NT2/D1 (cell line): ENCODE measurements around the gene TASOR2.

ENCODE experiments used
- DNase-seq: peaks from one replicate; pipeline ENCODE4 v3.0.0-alpha.2; 2011; ENCODE audit warnings: low read depth, low spot score
- H3K27me3 ChIP-seq: 2 replicates; pipeline ENCODE4 v1.6.0; 2011; ENCODE audit warnings: mild to moderate bottlenecking; ENCODE audit not compliant: insufficient read length, insufficient read depth
- H3K36me3 ChIP-seq: 2 replicates; pipeline ENCODE4 v1.6.1; 2011; ENCODE audit warnings: mild to moderate bottlenecking, low read length, mixed read lengths; ENCODE audit not compliant: insufficient read depth, insufficient read length
- H3K4me1 ChIP-seq: 2 replicates; pipeline ENCODE4 v1.5.1; 2011; ENCODE audit not compliant: insufficient read depth, insufficient read length
- H3K4me3 ChIP-seq: 2 replicates; pipeline ENCODE4 v1.5.1; 2011; ENCODE audit warnings: low read depth; ENCODE audit not compliant: insufficient read length
- H3K9ac ChIP-seq: 2 replicates; pipeline ENCODE4 v1.6.0; 2011; ENCODE audit warnings: low read depth; ENCODE audit not compliant: insufficient read length
- H3K9me3 ChIP-seq: 2 replicates; pipeline ENCODE4 v1.5.1; 2011; ENCODE audit warnings: mild to moderate bottlenecking, low read length; ENCODE audit not compliant: insufficient read depth
- SUZ12 ChIP-seq: IDR thresholded peaks from 2 replicates; pipeline ENCODE4 v1.6.1; 2011; ENCODE audit not compliant: insufficient read length, insufficient read depth; ENCODE audit errors: extremely low read depth
- YY1 ChIP-seq: IDR thresholded peaks from 2 replicates; pipeline ENCODE4 v1.6.1; 2011; ENCODE audit not compliant: insufficient read length, insufficient read depth
- ZNF274 ChIP-seq: IDR thresholded peaks from 2 replicates; pipeline ENCODE4 v1.6.1; 2011; ENCODE audit warnings: mild to moderate bottlenecking, low read depth, low read length

Gene TASOR2

GRCh38 chr10:5710859-5711258 lies 26.2 kb downstream of the TASOR2 start:
- no peaks in the 10 kb centered on the region for H3K4me1 ChIP-seq
- no peak for DNase-seq
- H3K27me3 ChIP-seq = no peaks in the 10 kb centered on the region
- H3K9me3 ChIP-seq = no peaks in the 10 kb centered on the region
- no peaks in the 10 kb centered on the region for H3K36me3 ChIP-seq
- H3K4me3 ChIP-seq = no peak overlapping the region
- no peak for TF ChIP-seq YY1
- no peak for TF ChIP-seq ZNF274
- H3K9ac ChIP-seq = no peak overlapping the region

GRCh38 chr10:5711642-5712041 lies 27.0 kb downstream of the TASOR2 start:
- TF ChIP-seq YY1 (no peak), SUZ12 (no peak), ZNF274 (no peak)
- H3K36me3 ChIP-seq = no peaks in the 10 kb centered on the region
- DNase-seq = no peak
- H3K9ac ChIP-seq = no peak overlapping the region
- H3K4me3 ChIP-seq = no peak overlapping the region
- H3K9me3 ChIP-seq = no peaks in the 10 kb centered on the region
- H3K27me3 ChIP-seq = no peaks in the 10 kb centered on the region
- no peaks in the 10 kb centered on the region for H3K4me1 ChIP-seq

GRCh38 chr10:5719546-5719945 lies 34.9 kb downstream of the TASOR2 start:
- no peaks in the 10 kb centered on the region for H3K27me3 ChIP-seq
- H3K4me3 ChIP-seq = no peak overlapping the region
- peaks cover 14% of the 10 kb centered on the region for H3K36me3 ChIP-seq
- no peak overlapping the region for H3K9ac ChIP-seq
- no peak for DNase-seq
- no peaks in the 10 kb centered on the region for H3K4me1 ChIP-seq
- H3K9me3 ChIP-seq = no peaks in the 10 kb centered on the region
- TF ChIP-seq ZNF274 (no peak), SUZ12 (no peak), YY1 (no peak)

GRCh38 chr10:5720182-5720581 lies 35.5 kb downstream of the TASOR2 start:
- no peak for DNase-seq
- TF ChIP-seq YY1 (no peak), SUZ12 (no peak), ZNF274 (no peak)
- no peak overlapping the region for H3K9ac ChIP-seq
- no peak overlapping the region for H3K4me3 ChIP-seq
- no peaks in the 10 kb centered on the region for H3K4me1 ChIP-seq
- no peaks in the 10 kb centered on the region for H3K9me3 ChIP-seq
- peaks cover 17% of the 10 kb centered on the region for H3K36me3 ChIP-seq
- H3K27me3 ChIP-seq = no peaks in the 10 kb centered on the region

- no peak overlapping the region for H3K9ac ChIP-seq
- no peaks in the 10 kb centered on the region for H3K4me1 ChIP-seq
- no peak overlapping the region for H3K4me3 ChIP-seq
- no peaks in the 10 kb centered on the region for H3K27me3 ChIP-seq
- H3K9me3 ChIP-seq = no peaks in the 10 kb centered on the region
- TF ChIP-seq SUZ12 = no peak
- no peak for DNase-seq
- peaks cover 28% of the 10 kb centered on the region for H3K36me3 ChIP-seq
Observed at GRCh38 chr10:5723692-5724091, 39.1 kb downstream of the TASOR2 start.

GRCh38 chr10:5730766-5731165 lies 46.1 kb downstream of the TASOR2 start:
- H3K4me1 ChIP-seq = no peaks in the 10 kb centered on the region
- H3K4me3 ChIP-seq = no peak overlapping the region
- DNase-seq = no peak
- H3K27me3 ChIP-seq = no peaks in the 10 kb centered on the region
- H3K9ac ChIP-seq = no peak overlapping the region
- H3K36me3 ChIP-seq = peaks cover 52% of the 10 kb centered on the region
- H3K9me3 ChIP-seq = no peaks in the 10 kb centered on the region
- TF ChIP-seq SUZ12 (no peak), ZNF274 (no peak), YY1 (no peak)

GRCh38 chr10:5731559-5731958 lies 46.9 kb downstream of the TASOR2 start:
- Histone ChIP-seq H3K36me3 (peaks cover 54% of the 10 kb centered on the region), H3K4me1 (no peaks in the 10 kb centered on the region), H3K9me3 (no peaks in the 10 kb centered on the region), H3K4me3 (no peak overlapping the region), H3K9ac (no peak overlapping the region), H3K27me3 (no peaks in the 10 kb centered on the region)
- TF ChIP-seq SUZ12 (no peak), ZNF274 (no peak), YY1 (no peak)
- no peak for DNase-seq

- H3K9me3 ChIP-seq = no peaks in the 10 kb centered on the region
- no peaks in the 10 kb centered on the region for H3K27me3 ChIP-seq
- H3K36me3 ChIP-seq = peaks cover 50% of the 10 kb centered on the region
- no peaks in the 10 kb centered on the region for H3K4me1 ChIP-seq
- no peak overlapping the region for H3K4me3 ChIP-seq
- TF ChIP-seq SUZ12 (no peak), ZNF274 (no peak)
- no peak for DNase-seq
- H3K9ac ChIP-seq = no peak overlapping the region
Observed at GRCh38 chr10:5732141-5732540, 47.5 kb downstream of the TASOR2 start.
